Measurements from ENCODE around the gene BICRAL. TPM values are rescaled to one million over a fixed set of nuclear protein-coding genes. Genes with fewer than 3 reads are reported as not detected.
"Not testable (repeated sequence)": the region's sequence is repeated elsewhere in the genome, so short reads cannot be mapped to it uniquely, and the experiment has no call there.

Gene BICRAL
- total RNA-seq, 1 donor from 2014 or later: 2.9 TPM

- no peak for TF ChIP-seq CTCF (conservative IDR thresholded peaks at IDR 0.05; ENCODE audit: low read depth, low read length)
- no peak for DNase-seq (ENCODE audit: low read depth)
- peak overlapping the region; percentile 94 for H3K4me3 ChIP-seq (ENCODE audit: low read depth, low read length)
These were observed 108.0 kb downstream of the BICRAL start for GRCh38 chr6:42889815-42890214.

- TF ChIP-seq CTCF (conservative IDR thresholded peaks at IDR 0.05; ENCODE audit: low read depth, low read length): no peak
- H3K4me3 ChIP-seq (ENCODE audit: low read depth, low read length): peak overlapping the region; percentile 94
- peak; percentile 74 for DNase-seq (ENCODE audit: low read depth)
These were observed 108.7 kb downstream of the BICRAL start for GRCh38 chr6:42890311-42891198.

GRCh38 chr6:42891199-42891722 lies 109.4 kb downstream of the BICRAL start:
- no peak for TF ChIP-seq CTCF (conservative IDR thresholded peaks at IDR 0.05; ENCODE audit: low read depth, low read length)
- DNase-seq (ENCODE audit: low read depth): no peak
- peak overlapping the region; percentile 94 for H3K4me3 ChIP-seq (ENCODE audit: low read depth, low read length)

- not testable (repeated sequence) for DNase-seq (ENCODE audit: low read depth); H3K4me3 ChIP-seq (ENCODE audit: low read depth, low read length)
These were observed 112.4 kb downstream of the BICRAL start for GRCh38 chr6:42894041-42894828.

GRCh38 chr6:42896178-42896719 lies 114.4 kb downstream of the BICRAL start:
- no peak for TF ChIP-seq CTCF (conservative IDR thresholded peaks at IDR 0.05; ENCODE audit: low read depth, low read length)
- no peak for DNase-seq (ENCODE audit: low read depth)
- no peak overlapping the region for H3K4me3 ChIP-seq (ENCODE audit: low read depth, low read length)

GRCh38 chr6:42898891-42899361 lies 117.1 kb downstream of the BICRAL start:
- peak; percentile 61 for TF ChIP-seq CTCF (conservative IDR thresholded peaks at IDR 0.05; ENCODE audit: low read depth, low read length)
- no peak for DNase-seq (ENCODE audit: low read depth)
- no peak overlapping the region for H3K4me3 ChIP-seq (ENCODE audit: low read depth, low read length)

GRCh38 chr6:42899871-42900270 lies 118.0 kb downstream of the BICRAL start:
- no peak for DNase-seq (ENCODE audit: low read depth)
- no peak for TF ChIP-seq CTCF (conservative IDR thresholded peaks at IDR 0.05; ENCODE audit: low read depth, low read length)
- no peak overlapping the region for H3K4me3 ChIP-seq (ENCODE audit: low read depth, low read length)

Data from epithelial cell of proximal tubule (primary cell).